ENCODE data around the gene FBXW5.

DNA sequence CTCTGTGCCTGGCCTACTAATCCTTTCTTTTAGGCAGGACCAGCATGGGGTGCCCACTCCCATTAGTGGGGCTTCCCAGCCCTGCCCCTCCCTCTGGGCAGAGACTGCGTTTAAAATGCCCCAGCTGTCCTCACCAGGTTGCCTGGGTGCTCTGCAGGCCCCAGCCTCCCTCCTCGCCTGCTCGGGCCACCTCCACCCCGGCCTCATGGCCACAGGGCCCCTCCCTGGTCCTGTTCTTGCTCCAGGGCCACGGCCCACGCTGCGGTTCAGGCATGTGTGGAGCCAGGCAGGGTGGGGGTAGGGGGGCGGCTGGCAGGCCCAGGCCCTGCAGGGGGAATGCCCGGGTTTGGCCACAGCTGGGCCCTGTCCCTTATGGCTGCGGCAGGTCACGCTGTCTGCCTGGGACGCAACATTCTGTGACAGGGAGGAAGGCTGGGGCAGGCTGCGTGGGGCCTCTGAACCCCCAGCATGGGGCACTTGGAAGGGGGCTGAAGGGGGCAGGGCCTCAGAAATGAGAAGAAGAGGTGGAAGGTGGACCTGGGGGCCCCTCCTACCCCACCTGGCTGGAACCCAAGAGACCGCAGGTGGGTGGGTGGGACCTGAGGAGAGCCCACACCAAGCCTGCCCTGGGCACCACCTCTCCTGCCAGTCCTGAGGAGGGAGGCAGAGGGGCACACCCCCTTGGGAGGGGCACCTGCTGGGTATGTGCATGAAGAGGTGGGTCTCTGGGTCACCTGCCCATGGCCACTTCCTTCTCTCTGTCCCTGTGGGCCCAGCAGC lies 7.2 kb upstream of the FBXW5 start, which contains the start of gene LCN12:
- TF ChIP-seq, protein P1, sequence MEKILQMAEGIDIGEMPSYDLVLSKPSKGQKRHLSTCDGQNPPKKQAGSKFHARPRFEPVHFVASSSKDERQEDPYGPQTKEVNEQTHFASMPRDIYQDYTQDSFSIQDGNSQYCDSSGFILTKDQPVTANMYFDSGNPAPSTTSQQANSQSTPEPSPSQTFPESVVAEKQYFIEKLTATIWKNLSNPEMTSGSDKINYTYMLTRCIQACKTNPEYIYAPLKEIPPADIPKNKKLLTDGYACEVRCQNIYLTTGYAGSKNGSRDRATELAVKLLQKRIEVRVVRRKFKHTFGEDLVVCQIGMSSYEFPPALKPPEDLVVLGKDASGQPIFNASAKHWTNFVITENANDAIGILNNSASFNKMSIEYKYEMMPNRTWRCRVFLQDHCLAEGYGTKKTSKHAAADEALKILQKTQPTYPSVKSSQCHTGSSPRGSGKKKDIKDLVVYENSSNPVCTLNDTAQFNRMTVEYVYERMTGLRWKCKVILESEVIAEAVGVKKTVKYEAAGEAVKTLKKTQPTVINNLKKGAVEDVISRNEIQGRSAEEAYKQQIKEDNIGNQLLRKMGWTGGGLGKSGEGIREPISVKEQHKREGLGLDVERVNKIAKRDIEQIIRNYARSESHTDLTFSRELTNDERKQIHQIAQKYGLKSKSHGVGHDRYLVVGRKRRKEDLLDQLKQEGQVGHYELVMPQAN (IDR thresholded peaks at IDR 0.05; ENCODE audit: borderline replicate concordance), result no peak
- TF ChIP-seq ZNF76 (CRISPR knock-in tag; IDR thresholded peaks at IDR 0.05; ENCODE audit: borderline replicate concordance), result no peak

Measured in K562 (cell line).